H9 (cell line): ENCODE results near the gene DSTN. TPM values are rescaled to one million over a fixed set of nuclear protein-coding genes. Genes with fewer than 3 reads are reported as not detected.

ENCODE experiments used
- DNase-seq: peaks from one replicate; pipeline ENCODE4 v3.0.0-alpha.2; 2017
- H2AFZ ChIP-seq: one replicate; pipeline ENCODE4 v1.6.1; 2013; ENCODE audit warnings: mild to moderate bottlenecking, low read length, control low read depth, moderate library complexity
- H2AK5ac ChIP-seq: 2 replicates; pipeline ENCODE4 v1.6.1; 2013; ENCODE audit warnings: low read length, control low read depth, mixed read lengths; ENCODE audit not compliant: insufficient read length
- H2BK120ac ChIP-seq: one replicate; pipeline ENCODE4 v1.6.1; 2013; ENCODE audit warnings: low read depth, mild to moderate bottlenecking, low read length, control low read depth, inconsistent platforms; ENCODE audit not compliant: poor library complexity, severe bottlenecking
- H2BK12ac ChIP-seq: 2 replicates; pipeline ENCODE4 v1.6.1; 2013; ENCODE audit warnings: low read length, control low read depth, mixed read lengths, low read depth; ENCODE audit not compliant: insufficient read length
- H2BK15ac ChIP-seq: 2 replicates; pipeline ENCODE4 v1.6.1; 2013; ENCODE audit warnings: low read depth, low read length, control low read depth
- H2BK20ac ChIP-seq: one replicate; pipeline ENCODE4 v1.6.1; 2013; ENCODE audit warnings: low read depth, mild to moderate bottlenecking, low read length, control low read depth, inconsistent platforms; ENCODE audit not compliant: poor library complexity, severe bottlenecking
- H2BK5ac ChIP-seq: 2 replicates; pipeline ENCODE4 v1.6.1; 2013; ENCODE audit warnings: low read length, control low read depth, mixed read lengths; ENCODE audit not compliant: insufficient read length
- H3K14ac ChIP-seq: 2 replicates; pipeline ENCODE4 v1.6.1; 2013; ENCODE audit warnings: low read length, control low read depth; ENCODE audit not compliant: insufficient read depth
- H3K18ac ChIP-seq: 2 replicates; pipeline ENCODE4 v1.6.1; 2013; ENCODE audit warnings: low read depth, mild to moderate bottlenecking, mixed read lengths, low read length, control low read depth; ENCODE audit not compliant: insufficient read length
- H3K23ac ChIP-seq: 2 replicates; pipeline ENCODE4 v1.6.1; 2013; ENCODE audit warnings: low read length, control low read depth, mixed read lengths, low read depth; ENCODE audit not compliant: insufficient read length
- H3K23me2 ChIP-seq: 2 replicates; pipeline ENCODE4 v1.6.1; 2013; ENCODE audit warnings: low read depth, mild to moderate bottlenecking, mixed read lengths, low read length, control low read depth; ENCODE audit not compliant: insufficient read length, poor library complexity, severe bottlenecking
- H3K27ac ChIP-seq: 2 replicates; pipeline ENCODE4 v1.5.1; 2013; ENCODE audit warnings: low read length, control low read depth, mixed read lengths, low read depth; ENCODE audit not compliant: insufficient read length
- H3K27me3 ChIP-seq: 2 replicates; pipeline ENCODE4 v1.6.1; 2013; ENCODE audit warnings: low read length, control low read depth, inconsistent platforms; ENCODE audit not compliant: insufficient read depth
- H3K4ac ChIP-seq: 2 replicates; pipeline ENCODE4 v1.6.1; 2013; ENCODE audit warnings: low read depth, mild to moderate bottlenecking, control low read depth, inconsistent platforms, low read length, moderate library complexity
- H3K4me1 ChIP-seq: 2 replicates; pipeline ENCODE4 v1.6.1; 2013; ENCODE audit warnings: low read length, control low read depth, inconsistent platforms; ENCODE audit not compliant: insufficient read depth
- H3K4me2 ChIP-seq: 2 replicates; pipeline ENCODE4 v1.6.1; 2013; ENCODE audit warnings: low read length, control low read depth, mixed read lengths; ENCODE audit not compliant: insufficient read length, insufficient read depth
- H3K56ac ChIP-seq: 2 replicates; pipeline ENCODE4 v1.6.1; 2013; ENCODE audit warnings: low read depth, mild to moderate bottlenecking, mixed read lengths, low read length, control low read depth; ENCODE audit not compliant: insufficient read length
- H3K79me1 ChIP-seq: 2 replicates; pipeline ENCODE4 v1.6.1; 2013; ENCODE audit warnings: low read depth, mild to moderate bottlenecking, moderate library complexity, low read length, control low read depth, inconsistent platforms; ENCODE audit not compliant: insufficient read depth, poor library complexity, severe bottlenecking
- H3K79me2 ChIP-seq: 2 replicates; pipeline ENCODE4 v1.6.1; 2013; ENCODE audit warnings: low read length, control low read depth, inconsistent platforms; ENCODE audit not compliant: insufficient read depth
- H3K9ac ChIP-seq: 2 replicates; pipeline ENCODE4 v1.6.1; 2013; ENCODE audit warnings: low read length, control low read depth, mixed read lengths; ENCODE audit not compliant: insufficient read length; ENCODE audit errors: extremely low read depth
- H3K9me3 ChIP-seq: one replicate; pipeline ENCODE4 v1.6.1; 2013; ENCODE audit warnings: low read depth, low read length, inconsistent platforms; ENCODE audit not compliant: control insufficient read depth
- H3T11ph ChIP-seq: one replicate; pipeline ENCODE4 v1.6.1; 2013; ENCODE audit warnings: mild to moderate bottlenecking, low read length, control low read depth, inconsistent platforms
- H4K20me1 ChIP-seq: one replicate; pipeline ENCODE4 v1.6.1; 2013; ENCODE audit not compliant: control insufficient read depth, insufficient read length, insufficient read depth
- H4K5ac ChIP-seq: 2 replicates; pipeline ENCODE4 v1.6.1; 2013; ENCODE audit warnings: low read depth, mild to moderate bottlenecking, mixed read lengths, low read length, control low read depth; ENCODE audit not compliant: insufficient read length
- H4K8ac ChIP-seq: replicated peaks from 2 replicates; pipeline ENCODE4 v1.6.1; 2013; ENCODE audit warnings: low read length, control low read depth, mixed read lengths, low read depth; ENCODE audit not compliant: insufficient read length
- H4K91ac ChIP-seq: 2 replicates; pipeline ENCODE4 v1.6.1; 2013; ENCODE audit warnings: low read depth, mild to moderate bottlenecking, moderate library complexity, mixed read lengths, low read length, control low read depth; ENCODE audit not compliant: insufficient read length
- H3K27ac Mint-ChIP-seq, 3 experiments: 2 replicates in 2 of 3; 3 replicates in 1 of 3; pipeline ENCODE4 v1.8.0; 2020 to 2021; ENCODE audit warnings: mixed read lengths in 3 of 3, mild to moderate bottlenecking in 1 of 3, moderate library complexity in 1 of 3
- H3K27me3 Mint-ChIP-seq: 2 replicates; pipeline ENCODE4 v1.8.0; 2021; ENCODE audit warnings: low read depth, mild to moderate bottlenecking, moderate library complexity, mixed read lengths
- H3K36me3 Mint-ChIP-seq, 3 experiments: 2 replicates in 2 of 3; 3 replicates in 1 of 3; pipeline ENCODE4 v1.8.0; 2020 to 2021; ENCODE audit warnings: low read depth in 3 of 3, mixed read lengths in 3 of 3; ENCODE audit not compliant: insufficient read depth in 1 of 3
- H3K4me1 Mint-ChIP-seq, 2 experiments: 2 replicates each; pipeline ENCODE4 v1.8.0; 2020; ENCODE audit warnings: mixed read lengths in 2 of 2
- H3K4me3 Mint-ChIP-seq, 2 experiments: 2 replicates in 1 of 2; 3 replicates in 1 of 2; pipeline ENCODE4 v1.8.0; 2020 to 2021; ENCODE audit warnings: mild to moderate bottlenecking in 2 of 2, mixed read lengths in 2 of 2, moderate library complexity in 1 of 2
- H3K9me3 Mint-ChIP-seq, 2 experiments: 2 replicates in 1 of 2; 3 replicates in 1 of 2; pipeline ENCODE4 v1.8.0; 2020; ENCODE audit warnings: mild to moderate bottlenecking in 2 of 2, mixed read lengths in 2 of 2, moderate library complexity in 1 of 2
- WGBS: extraction: QIAGEN DNeasy Blood & Tissue Kit; methylation state at CpG from one replicate; pipeline ENCODE4 v1.1.7; 2013; ENCODE audit warnings: missing lambda C conversion rate, low lambda C conversion rate, mixed read lengths; ENCODE audit not compliant: insufficient read length; ENCODE audit errors: extremely low coverage; 5-methylcytosine and 5-hydroxymethylcytosine counted together
- total RNA-seq: library from RNA; stranded (reverse); gene quantifications from 2 replicates; pipeline ENCODE4 v1.2.1, GENCODE V29; 2021
- TF ChIP-seq, protein P1 (sequence below): fragments of 200-600 bp; sonication (generic); conservative IDR thresholded peaks from 3 replicates; pipeline ENCODE4 v1.8.0; 2021; ENCODE audit warnings: antibody characterized with exemption, mild to moderate bottlenecking

The DSTN gene
- total RNA-seq, 1 experiment from 2014 or later, result 145 TPM

DNA sequence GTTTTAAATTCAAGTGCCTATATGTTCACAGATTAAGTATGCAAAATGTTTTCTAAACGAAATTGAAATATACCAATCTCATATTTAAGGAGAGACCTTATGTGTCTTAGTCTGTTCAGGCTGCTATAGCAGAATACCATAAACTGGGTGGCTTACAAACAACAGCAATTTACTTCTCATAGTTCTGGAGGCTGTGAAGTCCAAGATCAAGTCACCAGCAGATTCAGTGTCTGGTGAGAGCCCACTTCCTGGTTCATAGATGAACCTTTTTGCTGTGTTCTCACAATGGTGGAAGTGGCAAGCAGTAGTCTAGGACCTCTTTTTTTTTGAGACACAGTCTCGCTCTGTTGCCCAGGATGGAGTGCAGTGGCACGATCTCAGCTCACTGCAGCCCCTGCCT, 3.5 kb upstream of the DSTN start:
- Histone ChIP-seq H4K8ac (no peak overlapping the region), H2AK5ac (no peak overlapping the region), H4K20me1 (no peaks in the 10 kb centered on the region), H3K27ac (no peak overlapping the region), H2BK20ac (no peak overlapping the region), H3K23me2 (peaks cover 12% of the 10 kb centered on the region), H3K27me3 (no peaks in the 10 kb centered on the region), H3T11ph (no peak overlapping the region), H3K9ac (no peak overlapping the region), H2BK120ac (no peak overlapping the region), H3K23ac (no peak overlapping the region), H3K79me1 (no peaks in the 10 kb centered on the region), H3K14ac (no peak overlapping the region), H4K91ac (no peak overlapping the region), H3K9me3 (no peaks in the 10 kb centered on the region), H3K79me2 (peaks cover 5% of the 10 kb centered on the region; the same call in 1 of the 2 replicates), H2BK5ac (no peak overlapping the region), H3K18ac (no peak overlapping the region), H3K4me1 (peaks cover 8% of the 10 kb centered on the region), H4K5ac (no peak overlapping the region), H3K56ac (no peak overlapping the region), H2BK12ac (no peak overlapping the region), H2AFZ (no peak overlapping the region), H2BK15ac (no peak overlapping the region), H3K4me2 (no peak overlapping the region), H3K4ac (no peak overlapping the region)
- TF ChIP-seq, protein P1, sequence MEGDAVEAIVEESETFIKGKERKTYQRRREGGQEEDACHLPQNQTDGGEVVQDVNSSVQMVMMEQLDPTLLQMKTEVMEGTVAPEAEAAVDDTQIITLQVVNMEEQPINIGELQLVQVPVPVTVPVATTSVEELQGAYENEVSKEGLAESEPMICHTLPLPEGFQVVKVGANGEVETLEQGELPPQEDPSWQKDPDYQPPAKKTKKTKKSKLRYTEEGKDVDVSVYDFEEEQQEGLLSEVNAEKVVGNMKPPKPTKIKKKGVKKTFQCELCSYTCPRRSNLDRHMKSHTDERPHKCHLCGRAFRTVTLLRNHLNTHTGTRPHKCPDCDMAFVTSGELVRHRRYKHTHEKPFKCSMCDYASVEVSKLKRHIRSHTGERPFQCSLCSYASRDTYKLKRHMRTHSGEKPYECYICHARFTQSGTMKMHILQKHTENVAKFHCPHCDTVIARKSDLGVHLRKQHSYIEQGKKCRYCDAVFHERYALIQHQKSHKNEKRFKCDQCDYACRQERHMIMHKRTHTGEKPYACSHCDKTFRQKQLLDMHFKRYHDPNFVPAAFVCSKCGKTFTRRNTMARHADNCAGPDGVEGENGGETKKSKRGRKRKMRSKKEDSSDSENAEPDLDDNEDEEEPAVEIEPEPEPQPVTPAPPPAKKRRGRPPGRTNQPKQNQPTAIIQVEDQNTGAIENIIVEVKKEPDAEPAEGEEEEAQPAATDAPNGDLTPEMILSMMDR, result no peak
- Mint-ChIP-seq H3K27ac (no peak overlapping the region), H3K4me1 (peaks cover 15 to 17% of the 10 kb centered on the region in 2 experiments), H3K36me3 (peaks cover 0 to 8% (median 2%) of the 10 kb centered on the region in 3 experiments; a peak in 1 of 7 replicates), H3K9me3 (0 out of 5 replicates have a peak, but pooled peaks cover 0 to 2% of the 10 kb centered on the region in 2 experiments), H3K4me3 (no peak overlapping the region), H3K27me3 (no peaks in the 10 kb centered on the region; the same call in 1 of the 2 replicates)
- DNase-seq, result no peak
- WGBS, result no CpG with 5 or more reads among the region's 3 CpGs
